Putamen (tissue), 1 donor: ENCODE results near the gene HOXA9.

Source experiments
- DNase-seq: peaks from one replicate; pipeline ENCODE4 v3.0.0-alpha.2; 2016; ENCODE audit warnings: low spot score

The HOXA9 gene

GRCh38 chr7:27124902-27125689 lies 40.2 kb downstream of the HOXA9 start:
- no peak for DNase-seq

- DNase-seq = no peak
Observed at GRCh38 chr7:27124096-27124901, 41.0 kb downstream of the HOXA9 start.

GRCh38 chr7:27123477-27124053 lies 41.8 kb downstream of the HOXA9 start:
- no peak for DNase-seq

- DNase-seq = no peak
Observed at GRCh38 chr7:27123007-27123476, 42.3 kb downstream of the HOXA9 start.

GRCh38 chr7:27122077-27122910 lies 43.0 kb downstream of the HOXA9 start:
- DNase-seq = no peak

- no peak for DNase-seq
Observed at GRCh38 chr7:27121684-27122076, 43.7 kb downstream of the HOXA9 start.

- no peak for DNase-seq
Observed at GRCh38 chr7:27119412-27119911, 45.9 kb downstream of the HOXA9 start.

GRCh38 chr7:27118580-27118979 lies 46.8 kb downstream of the HOXA9 start:
- DNase-seq = no peak

- DNase-seq = no peak
Observed at GRCh38 chr7:27117887-27118491, 47.3 kb downstream of the HOXA9 start.

GRCh38 chr7:27116962-27117886 lies 48.1 kb downstream of the HOXA9 start:
- no peak for DNase-seq

- no peak for DNase-seq
Observed at GRCh38 chr7:27116031-27116961, 49.0 kb downstream of the HOXA9 start.

- no peak for DNase-seq
Observed at GRCh38 chr7:27115221-27116026, 49.9 kb downstream of the HOXA9 start.

GRCh38 chr7:27114881-27115220 lies 50.5 kb downstream of the HOXA9 start:
- DNase-seq = no peak

GRCh38 chr7:27113991-27114769 lies 51.2 kb downstream of the HOXA9 start:
- no peak for DNase-seq

GRCh38 chr7:27112955-27113949 lies 52.1 kb downstream of the HOXA9 start:
- DNase-seq = no peak
